ENCODE data around the gene YIPF4.
"Not testable (repeated sequence)": the region's sequence is repeated elsewhere in the genome, so short reads cannot be mapped to it uniquely, and the experiment has no call there.

YIPF4 gene

GRCh38 chr2:32289165-32289999 lies 11.7 kb downstream of the YIPF4 start:
- DNase-seq (ENCODE audit: low read depth in 3 of 3), result no peak

DNA sequence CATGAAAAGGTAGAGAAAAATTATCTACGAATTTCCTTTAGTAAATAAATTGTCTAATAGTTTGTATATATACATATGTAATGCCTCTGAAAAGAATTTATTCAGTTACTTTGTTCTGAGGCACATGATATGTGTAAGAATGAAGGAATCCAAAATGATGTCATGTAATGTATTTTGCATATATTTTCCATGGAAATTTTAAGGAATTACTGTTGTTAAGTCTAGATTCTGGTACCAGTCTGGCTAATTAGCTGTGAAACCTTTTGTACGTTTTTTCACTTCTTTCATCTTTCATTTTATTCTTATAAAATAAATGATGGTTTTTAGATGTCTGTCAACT lies 12.3 kb downstream of the YIPF4 start:
- no peak for DNase-seq (ENCODE audit: low read depth in 3 of 3)

- DNase-seq (ENCODE audit: low read depth in 3 of 3), result no peak
Observed at GRCh38 chr2:32291746-32292145, 14.0 kb downstream of the YIPF4 start.

GRCh38 chr2:32293493-32293892 lies 15.8 kb downstream of the YIPF4 start:
- not testable (repeated sequence) for DNase-seq (ENCODE audit: low read depth in 3 of 3)

DNA sequence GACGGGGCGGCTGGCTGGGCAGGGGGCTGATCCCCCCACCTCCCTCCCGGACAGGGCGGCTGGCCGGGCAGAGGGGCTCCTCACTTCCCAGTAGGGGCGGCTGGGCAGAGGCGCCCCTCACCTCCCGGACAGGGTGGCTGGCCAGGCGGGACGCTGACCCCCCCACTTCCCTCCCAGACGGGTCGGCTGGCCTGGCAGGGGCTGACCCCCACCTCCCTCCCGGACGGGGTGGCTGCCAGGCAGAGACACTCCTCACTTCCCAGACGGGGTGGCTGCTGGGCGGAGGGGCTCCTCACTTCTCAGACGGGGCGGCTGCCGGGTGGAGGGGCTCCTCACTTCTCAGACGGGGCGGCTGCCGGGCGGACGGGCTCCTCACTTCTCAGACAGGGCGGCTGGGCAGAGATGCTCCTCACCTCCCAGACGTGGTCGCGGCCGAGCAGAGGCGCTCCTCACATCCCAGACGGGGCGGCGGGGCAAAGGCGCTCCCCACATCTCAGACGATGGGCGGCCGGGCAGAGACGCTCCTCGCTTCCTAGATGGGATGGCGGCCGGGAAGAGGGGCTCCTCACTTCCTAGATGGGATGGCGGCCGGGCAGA lies 16.4 kb downstream of the YIPF4 start:
- not testable (repeated sequence) for DNase-seq (ENCODE audit: low read depth in 3 of 3)

DNA sequence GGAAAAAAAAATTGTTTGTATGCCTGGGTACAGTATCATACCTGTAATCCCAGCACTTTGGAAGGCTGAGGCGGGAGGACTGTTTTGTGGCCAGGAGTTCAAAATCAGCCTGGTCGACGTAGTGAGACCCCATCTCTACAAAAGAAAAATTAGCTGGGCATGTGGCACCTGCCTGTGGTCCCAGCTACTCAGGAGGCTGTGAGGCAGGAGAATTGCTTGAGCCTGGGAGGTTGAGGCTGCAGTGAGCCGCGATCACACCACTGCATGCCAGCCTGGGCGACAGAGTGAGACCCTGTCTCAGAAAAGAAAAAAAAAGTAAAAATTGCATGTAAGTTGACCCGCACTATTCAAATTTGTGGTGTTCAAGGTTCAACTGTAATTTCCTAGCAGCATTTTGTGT lies 32.9 kb downstream of the YIPF4 start:
- no peak for DNase-seq (ENCODE audit: low read depth in 3 of 3)

- no peak for DNase-seq (ENCODE audit: low read depth in 3 of 3)
Observed at GRCh38 chr2:32314886-32315285, 37.2 kb downstream of the YIPF4 start.

DNA sequence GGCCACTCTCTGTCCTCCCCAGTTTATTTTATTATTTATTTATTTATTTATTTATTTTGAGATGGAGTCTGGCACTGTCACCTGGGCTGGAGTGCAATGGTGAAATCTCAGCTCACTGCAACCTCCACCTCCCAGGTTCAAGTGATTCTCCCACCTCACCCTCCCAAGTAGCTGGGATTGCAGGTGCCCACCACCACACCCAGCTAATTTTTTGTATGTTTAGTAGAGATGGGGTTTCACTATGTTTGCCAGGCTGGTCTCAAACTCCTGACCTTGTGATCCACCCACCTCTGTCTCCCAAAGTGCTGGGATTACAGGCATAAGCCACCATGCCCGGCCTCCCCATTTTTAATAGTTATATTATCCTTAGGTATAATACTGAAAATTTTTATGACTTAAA lies 51.0 kb downstream of the YIPF4 start:
- DNase-seq (ENCODE audit: low read depth in 3 of 3), result not testable (repeated sequence)

- DNase-seq (ENCODE audit: low read depth in 3 of 3), result not testable (repeated sequence)
Observed at GRCh38 chr2:32329180-32329980, 51.7 kb downstream of the YIPF4 start.

GRCh38 chr2:32330136-32330535 lies 52.4 kb downstream of the YIPF4 start:
- no peak for DNase-seq (ENCODE audit: low read depth in 3 of 3)

- no peak for DNase-seq (ENCODE audit: low read depth in 3 of 3)
Observed at GRCh38 chr2:32342801-32343200, 65.1 kb downstream of the YIPF4 start.

DNA sequence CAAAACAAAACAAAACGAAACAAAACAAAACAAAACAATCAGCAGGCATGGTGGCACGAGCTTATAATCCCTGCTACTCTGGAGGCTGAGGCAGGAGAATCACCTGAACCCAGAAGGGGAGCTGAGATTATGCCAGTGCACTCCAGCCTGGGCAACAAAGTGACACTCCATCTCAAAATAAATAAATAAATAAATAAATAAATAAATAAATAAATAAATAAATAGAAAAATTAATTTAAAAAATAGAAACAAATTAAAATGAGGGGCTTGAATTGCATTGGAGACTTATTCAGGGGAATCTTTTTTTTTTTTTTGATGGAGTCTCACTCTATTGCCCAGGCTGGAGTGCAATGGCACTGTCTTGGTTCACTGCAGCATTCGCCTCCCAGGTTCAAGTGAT lies 73.1 kb downstream of the YIPF4 start:
- DNase-seq (ENCODE audit: low read depth in 3 of 3), result not testable (repeated sequence)

- DNase-seq (ENCODE audit: low read depth in 3 of 3), result no peak
Observed at GRCh38 chr2:32355976-32356680, 78.4 kb downstream of the YIPF4 start.

GRCh38 chr2:32356681-32357317 lies 79.1 kb downstream of the YIPF4 start, which contains the start of gene BIRC6:
Gene BIRC6 (plus strand): TSS chr2:32357023. CDS start chr2:32357162, 139 bp downstream.
- peak; percentile 94 to 96 (median 96) for DNase-seq (ENCODE audit: low read depth in 3 of 3)

DNA sequence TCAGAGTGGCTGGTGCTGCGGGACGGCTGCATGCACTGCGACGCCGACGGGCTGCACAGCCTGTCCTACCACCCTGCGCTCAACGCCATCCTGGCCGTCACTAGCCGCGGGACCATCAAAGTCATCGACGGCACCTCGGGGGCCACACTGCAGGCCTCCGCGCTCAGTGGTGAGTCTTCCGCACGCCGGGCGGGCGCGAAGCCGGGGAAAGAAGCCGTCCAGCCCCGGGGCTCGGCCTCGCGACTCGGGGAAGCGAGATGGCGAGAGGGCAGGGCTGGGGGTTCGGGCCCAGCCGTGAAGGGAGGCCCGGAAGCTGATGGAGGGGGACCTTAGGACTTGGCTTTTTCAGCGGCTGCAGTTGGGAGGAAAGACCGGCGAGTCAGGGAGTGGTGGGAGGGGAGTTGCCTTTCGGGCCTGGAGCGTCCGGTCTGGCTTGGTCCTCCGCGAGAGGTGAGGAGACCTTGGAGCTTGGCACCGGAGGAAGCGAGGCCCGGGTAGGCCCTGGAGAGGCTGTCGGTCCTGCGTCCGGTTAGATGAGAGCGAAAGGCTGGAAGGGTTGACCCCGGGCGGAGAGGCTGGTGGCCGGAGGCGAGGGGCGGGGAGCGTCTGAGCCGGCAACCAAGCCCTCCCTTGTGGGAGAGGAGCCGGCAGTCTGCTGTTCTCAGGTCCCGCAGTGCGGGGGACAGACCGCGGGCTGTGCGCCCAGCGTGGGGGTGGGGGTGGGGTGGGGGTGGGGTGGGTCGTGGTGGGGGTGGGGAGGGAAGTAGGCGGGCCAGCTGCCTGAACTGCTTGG lies 79.8 kb downstream of the YIPF4 start:
- peak in 2 of 3 donors; percentile 11 to 20 for DNase-seq (ENCODE audit: low read depth in 3 of 3)

DNA sequence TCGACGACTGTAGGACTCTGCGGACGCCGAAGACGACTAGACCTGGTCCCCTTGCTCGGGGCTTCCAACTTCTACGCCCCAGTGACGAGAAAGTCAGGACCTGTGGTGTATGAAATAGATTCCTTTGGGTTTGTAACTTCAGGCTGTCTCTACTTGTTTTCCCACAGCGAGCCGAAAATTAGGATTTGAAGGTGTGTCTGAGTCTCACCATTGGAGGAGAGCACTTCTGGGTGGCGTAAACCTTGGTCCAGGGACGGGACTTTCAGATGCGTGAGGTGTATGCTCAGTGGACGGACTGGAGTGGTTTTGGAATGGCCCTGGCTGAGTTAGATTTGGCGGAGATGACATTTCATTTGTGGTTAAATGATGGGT lies 80.4 kb downstream of the YIPF4 start:
- peak in 1 of 3 donors; percentile 3 for DNase-seq (ENCODE audit: low read depth in 3 of 3)

DNA sequence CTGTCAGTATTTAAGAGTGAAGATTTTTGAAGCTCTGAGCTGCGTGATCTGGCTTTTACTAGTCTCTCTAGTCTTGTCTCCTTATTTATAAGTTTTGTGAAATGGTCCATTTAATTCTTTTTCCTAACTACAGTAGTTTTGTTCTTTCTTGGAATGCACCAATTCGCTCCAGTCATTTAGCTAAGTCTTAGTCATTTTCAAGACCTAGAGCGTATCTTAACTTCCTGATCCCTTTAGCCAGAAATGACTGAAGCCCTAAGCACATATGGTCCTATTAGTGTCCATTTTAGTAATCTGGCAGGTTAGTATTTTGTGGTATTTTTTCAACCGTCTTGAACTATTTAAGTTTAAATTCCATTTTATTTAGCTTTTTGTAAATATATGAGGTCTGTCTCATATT lies 82.7 kb downstream of the YIPF4 start:
- no peak for DNase-seq (ENCODE audit: low read depth in 3 of 3)

- DNase-seq (ENCODE audit: low read depth in 3 of 3), result not testable (repeated sequence)
Observed at GRCh38 chr2:32362997-32363396, 85.3 kb downstream of the YIPF4 start.

DNA sequence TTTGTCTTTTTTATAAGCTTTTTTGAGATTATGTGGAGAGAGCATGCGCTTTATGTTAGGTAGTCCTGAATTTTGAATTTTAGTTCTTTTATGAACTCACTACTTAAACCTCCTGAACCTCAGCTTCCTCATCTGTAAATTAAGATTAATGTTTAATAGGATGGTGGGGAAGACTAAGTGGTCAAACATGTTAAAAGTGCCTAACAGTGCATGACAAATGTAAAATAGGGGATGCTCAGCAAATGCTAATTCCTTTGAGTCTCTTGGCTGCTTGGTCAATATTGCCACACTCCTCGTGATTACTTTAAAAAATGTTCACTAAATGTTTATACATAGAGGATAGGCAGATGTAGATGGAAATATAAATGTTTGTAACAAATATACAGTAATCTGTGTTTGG lies 85.9 kb downstream of the YIPF4 start:
- no peak for DNase-seq (ENCODE audit: low read depth in 3 of 3)

- DNase-seq (ENCODE audit: low read depth in 3 of 3), result not testable (repeated sequence)
Observed at GRCh38 chr2:32364290-32364689, 86.6 kb downstream of the YIPF4 start.

- DNase-seq (ENCODE audit: low read depth in 3 of 3), result not testable (repeated sequence)
Observed at GRCh38 chr2:32365679-32366078, 88.0 kb downstream of the YIPF4 start.

Data from stimulated activated CD4-positive, alpha-beta T cell treated with anti-CD3 and anti-CD28 coated beads, TNF-alpha, amount 100 ng/mL, for 48 hours (primary cell).